CD4-positive, alpha-beta T cell treated with Interleukin-15 for 4 hours (primary cell): Measurements from ENCODE around the gene OLFM1.
"Not testable (repeated sequence)": the region's sequence is repeated elsewhere in the genome, so short reads cannot be mapped to it uniquely, and the experiment has no call there.

Experiments
- DNase-seq: peaks from one replicate; pipeline ENCODE4 v3.0.0-alpha.2; 2020; ENCODE audit warnings: low spot score

Gene OLFM1

DNA sequence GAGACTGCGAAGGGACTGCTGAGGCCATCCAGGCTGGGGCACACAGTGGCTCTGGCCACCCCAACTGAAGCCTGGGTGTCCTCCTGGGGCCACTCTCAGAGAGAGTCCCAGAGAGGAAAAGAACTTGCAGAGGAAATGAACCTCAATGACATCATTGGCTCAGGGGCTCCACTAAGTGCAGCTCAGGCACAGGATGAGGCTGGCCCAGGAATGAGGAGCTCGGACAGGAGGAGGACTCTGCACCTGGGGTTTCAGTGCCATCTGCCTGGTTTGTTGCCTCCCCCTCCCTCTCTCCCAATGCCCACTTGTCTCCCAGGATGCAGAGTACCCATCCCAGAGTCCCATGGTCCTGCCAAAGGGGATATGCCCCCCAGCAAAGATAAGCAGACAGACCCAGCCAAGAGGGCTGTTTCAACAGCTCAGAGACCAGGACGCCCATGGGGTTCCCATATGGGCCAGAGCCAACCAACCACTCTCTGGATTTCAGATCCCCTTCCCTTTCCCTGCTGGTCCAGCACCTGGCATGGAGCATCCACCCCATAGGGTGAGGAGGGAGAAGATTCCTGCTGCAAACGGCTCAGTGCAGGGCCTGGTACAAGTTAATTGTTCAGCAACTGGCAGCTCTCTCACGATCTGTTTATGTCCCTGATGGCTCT, 26.9 kb upstream of the OLFM1 start:
- no peak for DNase-seq

DNA sequence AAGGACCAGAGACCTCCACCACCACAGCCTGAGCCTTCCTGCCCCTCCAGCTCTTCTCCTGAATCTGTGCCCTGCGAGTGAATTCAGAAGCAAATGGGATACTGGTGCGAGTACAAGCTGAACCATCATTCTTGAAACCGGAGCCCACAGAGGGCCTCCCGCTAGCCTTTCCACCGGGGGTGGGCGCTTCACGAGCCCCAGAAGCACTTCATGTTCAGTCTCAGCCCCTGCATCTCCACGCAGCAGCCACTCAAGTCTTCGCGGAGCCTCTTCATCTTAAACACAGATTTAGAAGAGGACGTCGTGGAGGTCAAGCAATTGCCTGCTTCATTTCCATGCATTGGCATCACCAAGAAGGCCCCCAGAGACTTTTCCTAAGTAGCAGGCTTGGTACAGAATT, 26.0 kb upstream of the OLFM1 start:
- DNase-seq, result no peak

DNA sequence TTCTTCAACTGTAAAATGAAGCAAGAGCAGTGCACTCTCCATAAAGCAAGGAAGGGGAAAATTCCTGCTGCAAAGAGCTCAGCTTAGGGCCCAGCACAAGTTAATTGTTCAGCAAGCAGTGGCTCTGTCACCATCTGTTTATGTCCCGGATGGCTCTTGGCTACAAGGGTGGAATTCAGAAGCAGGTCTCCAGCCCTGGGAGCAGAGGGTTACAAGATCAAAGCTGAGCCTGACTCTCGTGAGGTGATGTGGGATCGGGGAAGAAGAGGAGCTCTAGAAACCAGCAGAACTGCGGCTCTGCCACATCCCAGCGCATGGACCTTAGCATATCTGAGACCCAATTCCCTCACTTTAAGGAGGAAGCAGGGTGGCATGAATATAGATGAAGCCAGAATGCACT, 25.2 kb upstream of the OLFM1 start:
- DNase-seq, result no peak

DNA sequence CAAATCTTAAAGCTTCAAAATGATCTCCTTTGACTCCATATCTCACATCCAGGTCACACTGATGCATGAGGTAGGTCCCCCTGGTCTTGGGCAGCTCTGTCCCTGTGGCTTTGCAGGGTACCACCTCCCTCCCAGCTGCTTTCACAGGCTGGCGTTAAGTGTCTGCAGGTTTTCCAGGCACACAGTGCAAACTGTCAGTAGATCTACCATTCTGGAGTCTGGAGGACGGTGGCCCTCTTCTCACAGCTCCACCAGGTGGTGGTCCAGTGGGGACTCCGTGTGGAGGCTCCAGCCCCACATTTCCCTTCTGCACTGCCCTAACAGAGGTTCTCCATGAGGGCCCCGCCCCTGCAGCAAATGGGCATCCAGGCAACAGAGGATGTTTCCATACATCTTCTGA, 24.0 kb upstream of the OLFM1 start:
- DNase-seq, result not testable (repeated sequence)

DNA sequence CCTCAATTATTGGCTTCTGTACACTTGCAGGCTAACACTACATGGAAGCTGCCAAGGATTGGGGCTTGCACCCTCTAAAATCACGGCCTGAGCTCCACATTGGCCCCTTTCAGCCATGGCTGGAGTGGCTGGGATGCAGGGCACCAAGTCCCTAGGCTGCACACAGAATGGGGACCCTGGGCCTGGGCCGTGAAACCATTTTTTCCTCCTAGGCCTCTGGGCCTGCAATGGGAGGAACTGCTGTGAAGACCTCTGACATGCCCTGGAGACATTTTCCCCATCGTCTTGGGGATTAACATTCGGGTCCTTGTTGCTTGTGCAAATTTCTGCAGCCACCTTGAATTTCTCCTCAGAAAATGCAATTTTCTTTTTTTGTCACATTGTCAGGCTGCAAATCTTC, 23.6 kb upstream of the OLFM1 start:
- not testable (repeated sequence) for DNase-seq

DNA sequence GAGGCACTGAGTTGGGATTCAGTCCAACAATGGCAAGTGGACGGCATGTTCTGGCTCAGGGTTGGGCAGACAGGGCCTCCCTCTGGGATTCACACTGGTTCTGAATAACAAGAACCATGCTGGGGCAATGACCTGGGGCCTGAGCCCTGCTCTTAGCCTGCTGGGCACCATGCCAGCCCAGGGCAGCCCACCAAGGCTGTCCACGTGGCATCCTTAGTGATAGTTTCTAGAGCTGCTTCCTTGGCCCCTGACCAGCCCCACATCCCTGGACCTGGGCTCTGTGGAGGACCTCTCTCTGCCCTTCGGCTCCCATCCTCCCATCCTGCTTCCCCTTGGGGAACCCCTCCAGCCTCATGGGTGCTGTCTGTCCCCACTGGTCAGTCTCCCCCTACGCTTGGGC, 22.3 kb upstream of the OLFM1 start:
- no peak for DNase-seq

DNA sequence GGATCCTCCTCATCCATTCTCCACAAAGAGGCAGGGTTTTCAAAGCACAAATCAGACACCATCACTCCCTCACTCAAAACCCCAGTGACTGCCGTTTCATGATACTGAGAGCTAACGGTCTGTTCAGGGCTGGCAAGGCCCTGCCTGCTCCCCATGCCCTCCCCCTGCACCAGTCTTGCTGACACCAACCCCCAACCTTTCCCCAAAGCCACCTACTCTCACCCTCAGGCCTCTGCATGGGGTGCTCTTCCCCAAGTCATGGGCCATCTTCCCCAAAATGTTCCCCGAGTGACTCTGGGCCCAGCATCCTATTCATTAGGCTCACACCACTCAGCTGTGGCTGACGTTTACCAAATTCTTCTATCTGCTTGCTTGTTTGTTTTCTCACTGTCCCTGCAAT, 21.7 kb upstream of the OLFM1 start:
- DNase-seq, result no peak

DNA sequence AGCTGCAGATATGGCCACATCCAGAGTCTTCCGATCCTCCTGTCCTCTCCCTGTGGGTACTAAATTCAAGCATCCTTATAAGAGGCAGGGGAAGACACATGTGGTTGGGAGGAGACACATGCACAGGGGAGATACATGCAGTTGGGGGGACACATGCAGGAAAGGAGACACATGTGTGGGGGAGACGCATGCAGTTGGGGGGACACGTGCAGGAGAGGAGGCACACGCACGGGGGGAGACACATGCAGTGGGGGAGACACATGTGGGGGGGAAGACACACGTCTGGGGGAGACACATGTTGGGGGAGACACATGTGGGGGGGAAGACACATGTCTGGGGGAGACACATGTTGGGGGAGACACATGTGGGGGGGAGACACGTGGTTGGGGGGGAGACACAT, 21.2 kb upstream of the OLFM1 start:
- no peak for DNase-seq

DNA sequence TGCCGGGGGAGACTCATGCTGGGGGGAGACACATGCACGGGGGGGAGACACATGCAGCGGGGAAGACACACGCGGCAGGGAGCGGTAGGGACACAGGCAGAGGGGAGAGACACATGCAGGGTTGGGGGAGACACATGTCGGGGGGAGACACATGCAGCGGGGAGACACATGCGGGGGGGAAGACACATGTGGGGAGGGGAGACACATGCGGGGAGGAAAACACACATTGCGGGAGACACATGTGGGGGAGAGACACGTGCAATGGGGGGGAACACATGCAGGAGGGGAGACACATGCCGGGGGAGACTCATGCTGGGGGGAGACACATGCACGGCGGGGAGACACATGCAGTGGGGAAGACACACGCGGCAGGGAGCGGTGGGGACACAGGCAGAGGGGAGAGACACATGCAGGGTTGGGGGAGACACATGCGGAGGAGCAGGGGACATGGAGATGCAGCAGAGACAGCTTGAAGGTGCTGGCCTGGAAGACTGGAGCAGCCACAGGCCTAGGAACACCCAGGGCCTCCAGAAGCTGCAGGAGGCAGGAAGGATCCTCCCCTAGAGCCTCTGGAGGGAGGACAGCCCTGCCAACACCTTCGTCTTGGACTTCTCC, 20.3 kb upstream of the OLFM1 start:
- no peak for DNase-seq

DNA sequence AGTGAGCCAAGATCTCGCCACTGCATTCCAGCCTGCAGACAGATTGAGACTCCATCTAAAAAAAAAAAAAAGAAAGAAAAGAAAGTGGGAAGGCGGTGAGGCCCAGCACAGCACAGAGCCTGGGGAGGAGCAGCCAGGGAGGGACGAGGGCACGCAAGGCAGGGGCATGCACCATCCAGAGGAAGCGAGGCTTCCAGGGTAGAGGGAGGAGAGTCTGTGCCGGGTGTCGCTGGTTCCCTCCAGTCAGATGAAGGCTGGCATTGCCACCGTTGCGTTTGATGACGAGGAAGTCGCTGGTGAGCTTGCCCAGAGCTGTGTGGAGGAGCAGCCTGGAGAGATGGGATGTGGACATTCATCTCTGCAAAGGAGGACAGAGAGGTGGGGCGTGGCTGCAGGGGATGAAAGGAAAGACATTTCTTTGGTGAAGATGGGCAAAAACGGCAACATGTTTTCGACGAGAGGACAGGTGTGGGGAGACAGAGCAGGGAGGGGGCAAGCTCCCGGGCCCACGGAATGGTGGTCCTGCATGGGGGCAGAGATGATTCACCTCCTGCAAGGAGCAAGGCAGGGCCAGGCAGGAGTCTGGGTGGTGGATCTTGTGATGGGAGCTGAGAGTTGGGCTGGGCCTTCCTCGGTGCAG, 18.6 kb upstream of the OLFM1 start:
- no peak for DNase-seq

DNA sequence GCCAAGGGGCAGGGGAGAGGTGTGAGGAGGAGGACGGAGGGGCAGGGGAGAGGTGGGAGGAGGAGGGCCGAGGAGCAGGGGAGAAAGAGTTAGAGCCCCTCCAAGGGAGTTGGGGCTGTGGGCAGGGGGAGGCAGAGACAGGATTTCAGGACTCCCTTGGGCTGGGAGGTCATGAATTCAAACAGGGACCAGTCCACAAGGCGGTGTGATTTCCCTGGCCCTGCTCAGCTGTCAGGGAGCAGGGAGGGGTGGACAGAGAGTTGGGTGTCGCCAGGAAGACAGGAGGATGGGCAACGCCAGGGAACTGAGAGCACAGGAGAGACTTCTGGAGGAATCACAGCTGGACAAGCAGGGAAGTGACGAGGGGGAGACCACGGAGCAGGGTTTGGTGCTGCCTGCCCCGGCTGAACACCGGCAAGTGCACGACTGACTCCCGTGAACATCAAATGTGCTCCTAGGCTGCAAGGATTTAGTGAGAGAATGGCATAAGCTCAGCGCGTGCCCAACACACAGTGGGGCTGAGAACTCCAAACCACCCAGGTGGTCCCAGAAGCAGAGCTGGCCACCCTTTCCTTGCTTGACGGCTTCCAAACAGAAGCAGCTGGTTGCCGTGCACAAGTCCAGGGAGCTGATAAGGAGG, 17.8 kb upstream of the OLFM1 start:
- no peak for DNase-seq

DNA sequence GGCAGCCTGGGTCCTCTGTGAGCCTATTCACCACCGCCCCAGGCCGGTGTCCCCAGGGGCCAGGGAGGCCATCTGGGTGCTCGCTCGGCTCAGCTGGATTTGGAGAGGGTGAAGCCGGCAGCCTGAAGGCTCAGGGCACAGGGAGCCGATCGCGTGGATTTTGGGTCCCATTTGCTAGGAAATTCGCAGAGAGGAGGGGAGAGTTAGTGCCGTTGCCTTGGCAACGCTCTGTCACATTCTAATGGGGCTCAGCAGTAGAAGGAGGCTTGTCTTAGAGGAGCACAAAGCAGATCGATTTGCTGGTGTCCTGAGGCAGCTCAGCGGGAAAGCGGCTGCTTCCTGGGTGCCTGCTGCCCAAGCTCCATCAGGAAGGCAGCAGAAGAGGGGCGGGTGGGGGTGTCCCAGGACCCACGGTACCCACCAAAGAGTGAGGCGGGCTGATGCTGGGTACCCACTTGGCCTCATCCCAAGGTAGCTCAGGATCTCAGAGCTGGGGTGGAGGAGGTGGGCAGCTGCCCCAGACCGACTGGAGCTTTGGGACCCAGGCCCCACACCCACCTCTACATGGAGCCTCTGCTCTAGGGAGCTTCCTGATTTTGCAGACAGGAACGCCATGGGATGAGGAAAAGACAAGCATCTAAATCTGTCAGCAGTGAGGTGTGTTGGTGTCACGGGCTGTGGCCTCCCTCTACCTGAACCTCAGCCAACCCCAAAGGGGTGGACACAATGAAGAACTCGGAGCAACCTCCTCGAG, 17.1 kb upstream of the OLFM1 start:
- DNase-seq, result no peak

DNA sequence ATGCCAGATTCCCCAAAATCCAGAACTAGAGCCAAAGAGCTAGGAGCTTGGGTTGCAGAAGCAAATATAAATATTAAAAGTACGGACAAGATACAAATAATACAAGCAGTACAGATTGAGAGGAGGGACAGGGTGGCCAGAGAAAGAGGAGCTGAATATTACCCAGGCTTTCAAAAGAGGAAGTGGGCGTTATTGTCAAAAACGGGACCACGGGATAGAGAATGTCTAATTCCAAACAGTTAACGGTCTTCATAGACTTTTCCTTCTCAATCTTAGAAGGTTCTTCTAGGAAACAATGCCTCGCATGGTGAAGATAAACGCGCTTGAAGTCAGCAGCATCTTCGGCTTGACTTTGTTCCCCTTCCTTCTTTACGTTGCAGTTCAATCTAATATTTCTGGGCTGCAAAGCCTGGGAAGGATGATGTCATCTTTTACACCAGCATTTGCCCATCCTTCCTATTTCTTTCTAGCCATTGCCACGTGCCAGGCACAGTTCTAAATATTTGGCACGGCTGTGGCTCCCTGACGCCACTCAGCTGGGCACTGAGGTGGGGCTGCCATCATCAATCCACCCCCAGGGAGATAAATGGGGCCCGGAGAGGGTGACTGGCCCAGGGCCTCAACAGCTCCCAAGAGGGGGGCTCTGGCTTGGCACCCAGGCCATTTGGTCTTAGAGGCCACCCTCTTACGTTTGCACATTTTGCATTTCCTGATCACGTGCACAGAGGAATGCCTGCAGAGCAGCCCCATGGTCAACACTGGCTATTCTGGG, 16.3 kb upstream of the OLFM1 start:
- no peak for DNase-seq

DNA sequence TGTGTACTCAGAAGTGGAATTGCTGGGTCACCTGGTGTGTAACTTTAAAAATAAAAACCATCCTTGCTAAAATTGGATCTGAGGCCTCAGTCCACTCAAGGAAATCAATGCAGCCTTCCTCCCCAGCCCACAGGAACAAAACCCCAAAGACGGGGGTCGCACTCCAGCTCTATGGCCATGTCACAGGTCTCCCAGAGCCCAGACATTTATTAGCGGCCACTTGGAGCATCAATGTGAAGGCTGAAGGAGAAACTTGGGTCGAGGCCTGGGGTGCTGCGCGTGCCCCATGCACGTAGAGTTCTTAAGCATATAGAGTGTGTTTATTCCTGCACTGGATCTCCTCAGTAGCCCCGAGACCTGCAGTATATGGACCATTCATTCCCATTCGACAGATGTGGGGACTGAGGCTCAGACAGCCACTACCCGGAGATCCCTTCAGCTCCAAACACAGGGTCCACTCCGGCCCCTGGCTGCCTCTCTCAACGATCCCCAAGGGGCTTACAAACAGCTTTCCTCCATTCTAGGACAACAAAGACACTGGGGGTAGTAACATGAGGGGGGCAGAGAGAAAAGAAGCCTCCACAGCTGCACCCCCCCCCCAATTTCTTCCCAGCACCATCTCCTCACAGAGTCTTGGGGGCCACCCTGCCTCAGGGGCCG, 14.3 kb upstream of the OLFM1 start:
- no peak for DNase-seq

DNA sequence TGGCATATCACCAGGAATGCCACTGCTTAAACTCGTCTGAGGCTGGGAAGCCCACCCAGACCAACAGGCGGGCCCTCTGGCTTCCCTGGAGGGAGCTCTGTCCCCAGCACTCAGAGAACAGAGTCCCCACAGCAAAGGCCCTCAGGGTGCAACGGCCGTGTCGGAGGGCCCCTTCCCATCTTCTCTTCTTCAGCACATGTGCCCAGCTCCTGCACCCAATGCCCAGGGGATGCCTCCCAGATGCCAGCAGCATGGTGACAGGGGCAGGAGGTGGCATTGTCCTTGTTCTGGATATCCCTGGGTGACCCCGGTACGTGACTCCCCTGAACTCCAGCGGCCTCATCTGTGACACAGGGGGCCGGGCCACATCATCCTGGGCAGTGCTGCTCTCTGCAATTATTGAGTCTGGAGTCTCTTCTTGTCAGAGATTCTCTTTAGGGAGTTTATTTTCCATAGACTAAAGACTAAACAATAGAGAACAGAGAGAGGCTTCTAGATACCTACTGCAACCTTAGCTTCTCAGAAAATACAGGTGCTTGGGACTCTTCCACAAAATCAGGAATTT, 13.6 kb upstream of the OLFM1 start:
- no peak for DNase-seq

DNA sequence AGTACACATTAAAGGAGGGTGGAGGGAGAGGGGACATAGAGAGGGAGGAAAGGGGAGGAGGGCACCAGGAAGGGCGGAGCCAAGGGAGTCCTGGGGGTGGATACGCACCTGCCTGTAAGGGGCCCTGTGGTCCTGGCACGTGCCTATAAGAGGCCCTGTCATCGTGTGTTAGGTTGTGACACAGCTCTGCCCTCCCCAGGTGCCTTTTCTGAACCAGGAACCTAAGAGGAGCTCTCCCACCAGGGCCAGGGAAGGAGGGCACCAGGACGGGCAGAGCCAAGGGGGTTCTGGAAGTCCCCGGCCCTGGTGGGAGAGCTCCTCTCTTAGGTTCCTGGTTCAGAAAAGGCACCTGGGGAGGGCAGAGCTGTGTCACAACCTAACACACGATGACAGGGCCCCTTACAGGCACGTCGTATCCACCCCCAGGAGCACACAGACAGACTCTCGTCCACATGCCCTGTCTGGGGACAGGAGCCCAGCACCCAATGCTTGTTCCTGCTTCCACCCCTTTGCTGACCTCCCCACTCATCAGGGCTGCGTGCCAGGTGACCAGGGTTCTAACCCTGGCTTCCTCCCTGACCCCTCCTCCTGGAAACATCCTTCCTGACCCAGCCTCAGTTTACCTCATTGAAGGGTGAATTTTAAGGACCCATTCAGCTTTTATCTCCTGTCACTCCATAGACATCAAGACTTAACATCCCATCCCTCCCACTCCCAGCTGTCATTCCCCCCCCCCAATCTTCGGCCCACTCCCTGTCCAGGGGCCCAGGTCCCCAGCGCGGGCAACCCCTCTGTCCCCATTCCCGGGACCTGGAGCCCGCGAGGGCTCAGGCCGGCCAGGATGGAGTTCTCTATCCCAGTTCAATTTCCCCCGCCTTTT, 12.9 kb upstream of the OLFM1 start:
- no peak for DNase-seq

DNA sequence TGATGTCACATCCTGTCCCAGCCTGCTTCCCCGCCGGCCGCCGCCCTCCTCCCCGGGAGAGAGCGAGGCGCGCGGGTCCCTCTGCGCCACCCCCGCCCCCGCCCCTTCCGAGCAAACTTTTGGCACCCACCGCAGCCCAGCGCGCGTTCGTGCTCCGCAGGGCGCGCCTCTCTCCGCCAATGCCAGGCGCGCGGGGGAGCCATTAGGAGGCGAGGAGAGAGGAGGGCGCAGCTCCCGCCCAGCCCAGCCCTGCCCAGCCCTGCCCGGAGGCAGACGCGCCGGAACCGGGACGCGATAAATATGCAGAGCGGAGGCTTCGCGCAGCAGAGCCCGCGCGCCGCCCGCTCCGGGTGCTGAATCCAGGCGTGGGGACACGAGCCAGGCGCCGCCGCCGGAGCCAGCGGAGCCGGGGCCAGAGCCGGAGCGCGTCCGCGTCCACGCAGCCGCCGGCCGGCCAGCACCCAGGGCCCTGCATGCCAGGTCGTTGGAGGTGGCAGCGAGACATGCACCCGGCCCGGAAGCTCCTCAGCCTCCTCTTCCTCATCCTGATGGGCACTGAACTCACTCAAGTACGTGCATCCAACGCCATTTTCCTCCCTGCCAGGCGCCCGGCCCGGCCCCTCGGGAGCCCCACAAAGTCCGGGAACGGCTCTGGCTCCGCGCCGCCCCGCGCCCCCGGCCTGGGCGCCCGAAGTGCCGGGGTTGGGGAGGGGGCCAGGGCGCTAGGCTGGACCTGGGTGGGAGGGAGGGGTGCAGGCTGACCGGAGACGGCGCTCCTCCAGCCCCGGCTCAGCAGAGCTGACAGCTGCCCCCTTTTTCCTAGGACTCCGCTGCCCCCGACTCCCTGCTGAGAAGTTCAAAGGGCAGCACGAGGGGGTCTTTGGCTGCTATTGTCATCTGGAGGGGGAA, 12.0 kb upstream of the OLFM1 start:
- no peak for DNase-seq

DNA sequence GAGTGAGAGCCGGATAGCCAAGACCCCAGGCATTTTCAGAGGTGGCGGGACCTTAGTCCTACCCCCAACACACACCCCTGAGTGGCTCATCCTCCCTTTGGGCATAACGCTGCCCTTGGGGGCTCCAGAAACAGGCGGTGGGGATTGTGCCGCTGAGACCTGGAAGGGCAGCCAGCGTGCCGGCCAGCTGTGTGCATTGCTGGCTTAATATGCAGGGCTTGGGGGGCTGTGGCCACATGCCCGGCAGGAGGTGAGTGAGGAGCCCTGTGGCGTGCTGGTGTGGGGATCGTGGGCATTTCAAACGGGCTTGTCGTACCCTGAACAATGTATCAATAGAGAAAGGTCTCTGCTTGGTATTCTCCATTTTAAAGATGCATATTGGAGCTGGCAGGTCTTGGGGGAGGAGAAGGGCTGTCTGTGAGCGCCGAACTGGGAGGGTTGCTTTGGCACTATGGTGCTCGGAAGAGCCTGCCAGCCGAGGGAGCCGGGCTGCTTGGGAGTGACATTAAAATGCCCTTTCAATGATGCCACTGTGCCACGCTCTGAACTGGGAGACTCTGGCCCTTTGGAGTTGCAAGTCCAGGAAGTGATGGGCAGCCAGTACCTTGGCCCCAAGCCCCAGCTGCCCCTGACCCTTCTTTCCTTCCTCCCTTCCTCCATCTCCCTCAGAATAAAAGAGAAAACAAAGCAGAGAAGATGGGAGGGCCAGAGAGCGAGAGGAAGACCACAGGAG, 11.2 kb upstream of the OLFM1 start:
- DNase-seq, result no peak
